Esophagus (tissue), 2 donors: Measurements from ENCODE around the gene SPATA31A6. TPM values are rescaled to one million over a fixed set of nuclear protein-coding genes. Genes with fewer than 3 reads are reported as not detected.
"Not testable (repeated sequence)": the region's sequence is repeated elsewhere in the genome, so short reads cannot be mapped to it uniquely, and the experiment has no call there.

ENCODE experiments used
- H3K27ac ChIP-seq, 2 donors: one replicate each; pipeline ENCODE4 v1.5.1; 2013; ENCODE audit warnings: low read depth in 2 of 2, mild to moderate bottlenecking in 2 of 2, inconsistent platforms in 1 of 2, low read length in 1 of 2, moderate library complexity in 1 of 2
- H3K27me3 ChIP-seq, 2 donors: one replicate each; pipeline ENCODE4 v1.6.1; 2013; ENCODE audit warnings: low read length in 2 of 2, control low read depth in 1 of 2, mild to moderate bottlenecking in 1 of 2; ENCODE audit not compliant: insufficient read depth in 2 of 2, control insufficient read depth in 1 of 2
- H3K36me3 ChIP-seq, 2 donors: one replicate each; pipeline ENCODE4 v1.6.1; 2013; ENCODE audit warnings: low read length in 1 of 2; ENCODE audit not compliant: control insufficient read depth in 2 of 2, insufficient read depth in 2 of 2
- H3K4me1 ChIP-seq, 2 donors: one replicate each; pipeline ENCODE4 v1.6.1; 2013; ENCODE audit warnings: low read length in 1 of 2; ENCODE audit not compliant: control insufficient read depth in 2 of 2, insufficient read depth in 2 of 2
- H3K4me3 ChIP-seq, 2 donors: one replicate each; pipeline ENCODE4 v1.5.1; 2013; ENCODE audit warnings: low read length in 2 of 2, mild to moderate bottlenecking in 2 of 2, low read depth in 1 of 2, moderate library complexity in 1 of 2
- H3K9me3 ChIP-seq, 2 donors: one replicate each; pipeline ENCODE4 v1.6.1; 2013; ENCODE audit warnings: mild to moderate bottlenecking in 2 of 2, low read depth in 1 of 2, low read length in 1 of 2, moderate library complexity in 1 of 2; ENCODE audit not compliant: control insufficient read depth in 2 of 2, insufficient read depth in 1 of 2
- WGBS, 2 donors: extraction: QIAGEN DNeasy Blood & Tissue Kit; methylation state at CpG; one replicate each; pipeline ENCODE4 v1.1.7; 2013; 5-methylcytosine and 5-hydroxymethylcytosine counted together
- polyA plus RNA-seq, 2 donors: library from polyadenylated mRNA; stranded (reverse); fragments of 200-250 nt; gene quantifications; one replicate each; pipeline ENCODE4 v1.2.3, GENCODE V29; 2013
- donor health status: healthy with polysubstance abuse.
- donor health status: Bipolar disorder and iron deficiency.

SPATA31A6 gene
- polyA plus RNA-seq = not detected

DNA sequence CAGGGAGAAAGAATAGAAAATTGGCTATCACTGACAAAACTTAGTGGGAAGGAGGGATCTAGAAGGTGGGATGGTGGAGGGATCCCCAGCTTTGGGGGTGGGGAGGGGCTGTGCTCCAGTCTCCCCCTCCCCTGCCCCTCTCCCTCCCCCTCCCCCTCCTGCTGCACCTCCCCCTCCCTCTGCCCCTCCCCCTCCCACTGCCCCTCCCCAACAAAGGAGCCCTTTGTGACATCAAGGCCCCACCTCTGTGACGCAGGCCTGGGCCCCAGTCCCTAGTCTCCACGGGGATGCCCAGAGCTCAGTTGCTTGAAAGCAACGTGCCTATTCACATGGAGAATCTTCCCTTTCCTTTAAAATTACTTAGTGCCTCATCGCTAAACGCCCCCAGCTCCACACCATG lies at the start of gene SPATA31A6:
Gene SPATA31A6, plus strand, starts transcription at position 301 of the 400 bp plus-strand sequence. Its CDS starts 29 bp downstream, at position 330.
- not testable (repeated sequence) for H3K36me3 ChIP-seq, H3K27me3 ChIP-seq, H3K9me3 ChIP-seq, H3K27ac ChIP-seq, H3K4me1 ChIP-seq, H3K4me3 ChIP-seq
- 93 to 100% methylated on average over 2 of the region's 5 CpGs for WGBS, 2 donors

DNA sequence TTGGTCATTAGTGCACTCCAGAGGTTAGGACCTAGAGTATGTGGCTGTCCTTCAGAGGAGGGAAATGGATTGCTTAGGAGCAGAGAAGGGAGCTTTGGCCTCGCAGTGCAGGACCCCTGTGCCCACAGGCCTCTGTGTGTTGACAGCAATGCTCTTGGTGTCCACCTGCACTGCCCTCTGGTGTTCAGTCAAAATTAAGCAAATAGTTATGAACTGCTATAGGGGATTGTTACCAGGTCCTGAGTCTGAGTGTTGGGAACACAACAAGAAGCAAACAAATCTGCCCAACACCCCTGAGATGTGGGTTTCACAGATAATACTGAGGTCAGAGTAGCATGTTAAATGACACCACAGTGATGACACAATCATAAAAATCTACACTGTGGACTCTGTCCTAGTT lies 23.2 kb upstream of the SPATA31A6 start:
- H3K4me1 ChIP-seq = not testable (repeated sequence)
- WGBS, 2 donors = 15% methylated on average over 1 of the region's 1 CpG; no CpG with 5 or more reads in 1 of the 2 donors

GRCh38 chr9:42219861-42220260 lies 36.4 kb downstream of the SPATA31A6 start:
- H3K4me1 ChIP-seq, H3K27me3 ChIP-seq, H3K27ac ChIP-seq, H3K4me3 ChIP-seq, H3K9me3 ChIP-seq, H3K36me3 ChIP-seq: not testable (repeated sequence)
- whole genome bisulfite sequencing, 2 donors = 42 to 46% methylated on average over 2 of the region's 2 CpGs

More for the DNA sequence above, 23.2 kb upstream of the SPATA31A6 start:
- not testable (repeated sequence) for H3K4me3 ChIP-seq, H3K27me3 ChIP-seq, H3K36me3 ChIP-seq, H3K27ac ChIP-seq, H3K9me3 ChIP-seq

- H3K27ac ChIP-seq, H3K36me3 ChIP-seq, H3K27me3 ChIP-seq, H3K9me3 ChIP-seq, H3K4me1 ChIP-seq, H3K4me3 ChIP-seq: not testable (repeated sequence)
- 84 to 91% methylated on average over 8 of the region's 10 CpGs for WGBS, 2 donors
These were observed 39.8 kb downstream of the SPATA31A6 start for GRCh38 chr9:42223230-42223629.

DNA sequence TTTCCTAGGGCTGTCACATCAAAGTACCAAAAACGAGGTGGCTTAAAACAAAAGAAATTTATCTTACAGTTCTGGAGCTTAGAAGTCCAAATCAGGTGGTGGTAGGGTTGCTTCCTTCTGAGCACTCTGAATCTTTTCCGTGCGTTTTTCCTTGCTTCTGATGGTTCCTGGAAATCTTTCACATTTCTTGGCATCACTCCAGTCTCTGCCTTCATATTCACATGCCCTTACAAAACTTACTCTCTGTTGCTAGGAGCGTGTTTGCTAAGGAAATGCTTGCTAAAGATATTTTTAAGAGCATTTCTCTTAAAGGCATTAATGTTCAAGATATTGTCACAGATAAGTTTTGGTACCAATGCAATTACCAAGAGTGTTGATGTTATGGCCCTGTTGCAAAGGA lies 49.6 kb downstream of the SPATA31A6 start:
- not testable (repeated sequence) for H3K4me3 ChIP-seq
- WGBS, 2 donors = 28 to 42% methylated on average over 4 of the region's 4 CpGs

GRCh38 chr9:42234610-42235009 lies 51.2 kb downstream of the SPATA31A6 start:
- not testable (repeated sequence) for H3K27me3 ChIP-seq, H3K36me3 ChIP-seq, H3K4me3 ChIP-seq, H3K4me1 ChIP-seq, H3K9me3 ChIP-seq, H3K27ac ChIP-seq

More for the DNA sequence above, 49.6 kb downstream of the SPATA31A6 start:
- H3K4me1 ChIP-seq, H3K27ac ChIP-seq, H3K27me3 ChIP-seq, H3K9me3 ChIP-seq, H3K36me3 ChIP-seq: not testable (repeated sequence)

- not testable (repeated sequence) for H3K27ac ChIP-seq, H3K27me3 ChIP-seq, H3K9me3 ChIP-seq, H3K4me3 ChIP-seq, H3K4me1 ChIP-seq, H3K36me3 ChIP-seq
- WGBS, 2 donors = no CpG with 5 or more reads among the region's 1 CpG
These were observed 52.0 kb downstream of the SPATA31A6 start for GRCh38 chr9:42235352-42235991.

GRCh38 chr9:42236097-42236496 lies 52.6 kb downstream of the SPATA31A6 start:
- not testable (repeated sequence) for H3K36me3 ChIP-seq, H3K27me3 ChIP-seq, H3K27ac ChIP-seq, H3K4me1 ChIP-seq, H3K4me3 ChIP-seq, H3K9me3 ChIP-seq

GRCh38 chr9:42237381-42237780 lies 53.9 kb downstream of the SPATA31A6 start:
- H3K27ac ChIP-seq, H3K4me3 ChIP-seq, H3K9me3 ChIP-seq, H3K27me3 ChIP-seq, H3K4me1 ChIP-seq, H3K36me3 ChIP-seq: not testable (repeated sequence)
- 78 to 79% methylated on average over 3 of the region's 3 CpGs for WGBS, 2 donors

GRCh38 chr9:42238862-42239261 lies 55.4 kb downstream of the SPATA31A6 start:
- 65 to 73% methylated on average over 2 of the region's 2 CpGs for WGBS, 2 donors
- H3K36me3 ChIP-seq, H3K9me3 ChIP-seq, H3K27ac ChIP-seq, H3K4me1 ChIP-seq, H3K27me3 ChIP-seq, H3K4me3 ChIP-seq: not testable (repeated sequence)
